Stimulated activated effector memory CD8-positive, alpha-beta T cell treated with anti-CD3 and anti-CD28 coated beads, Interleukin-12 subunit alpha, Interleukin-12 subunit beta, amount 100 ng/mL, for 72 hours (primary cell): ENCODE results near the gene NAB2.

Source experiments
- ATAC-seq: fragments of 150-1000 bp; cut with Tn5 transposase; 2 replicates; pipeline ENCODE4 v1.10.0; 2021
- DNase-seq, 2 donors: peaks; one replicate each; pipeline ENCODE4 v3.0.0; 2021 to 2022; ENCODE audit warnings: low spot score in 2 of 2
- H3K27ac Mint-ChIP-seq: one replicate; pipeline ENCODE4 v1.8.0; 2022; ENCODE audit warnings: mild to moderate bottlenecking, mixed read lengths
- H3K36me3 Mint-ChIP-seq: one replicate; pipeline ENCODE4 v1.8.0; 2022; ENCODE audit warnings: mild to moderate bottlenecking, mixed read lengths
- H3K4me1 Mint-ChIP-seq: one replicate; pipeline ENCODE4 v1.8.0; 2022; ENCODE audit warnings: mixed read lengths
- H3K4me3 Mint-ChIP-seq: one replicate; pipeline ENCODE4 v1.8.0; 2022; ENCODE audit warnings: mild to moderate bottlenecking, mixed read lengths
- H3K9me3 Mint-ChIP-seq: one replicate; pipeline ENCODE4 v1.8.0; 2022; ENCODE audit warnings: mixed read lengths

The NAB2 gene

GRCh38 chr12:57087010-57087690, 1.8 kb upstream of the NAB2 start:
- H3K36me3 Mint-ChIP-seq, result peaks cover 57% of the 10 kb centered on the region
- H3K9me3 Mint-ChIP-seq, result no peaks in the 10 kb centered on the region
- H3K27ac Mint-ChIP-seq, result peak overlapping the region; percentile 93
- peak; percentile 81 to 91 for DNase-seq
- ATAC-seq, result peak; percentile 66
- peak overlapping the region; percentile 98 for H3K4me3 Mint-ChIP-seq
- H3K4me1 Mint-ChIP-seq, result peaks cover 64% of the 10 kb centered on the region

- H3K27ac Mint-ChIP-seq, result peak overlapping the region; percentile 93
- peaks cover 64% of the 10 kb centered on the region for H3K36me3 Mint-ChIP-seq
- peak; percentile 70 to 90 for DNase-seq
- H3K9me3 Mint-ChIP-seq, result no peaks in the 10 kb centered on the region
- ATAC-seq, result peak; percentile 72
- H3K4me1 Mint-ChIP-seq, result peaks cover 70% of the 10 kb centered on the region
- peak overlapping the region; percentile 98 for H3K4me3 Mint-ChIP-seq
Measured at GRCh38 chr12:57087691-57088353, 1.1 kb upstream of the NAB2 start.

GRCh38 chr12:57089271-57090245, 644 bp downstream of the NAB2 start:
- ATAC-seq, result no peak
- Mint-ChIP-seq H3K4me3 (peak overlapping the region; percentile 98), H3K27ac (peak overlapping the region; percentile 93), H3K4me1 (peaks cover 83% of the 10 kb centered on the region), H3K9me3 (no peaks in the 10 kb centered on the region), H3K36me3 (peaks cover 81% of the 10 kb centered on the region)
- DNase-seq, result peak in 1 of 2 donors; percentile 80

- peaks cover 90% of the 10 kb centered on the region for H3K36me3 Mint-ChIP-seq
- DNase-seq, result no peak
- H3K9me3 Mint-ChIP-seq, result no peaks in the 10 kb centered on the region
- H3K4me3 Mint-ChIP-seq, result peak overlapping the region; percentile 98
- peaks cover 83% of the 10 kb centered on the region for H3K4me1 Mint-ChIP-seq
- no peak for ATAC-seq
- peak overlapping the region; percentile 93 for H3K27ac Mint-ChIP-seq
Measured at GRCh38 chr12:57090490-57090889, 1.6 kb downstream of the NAB2 start.

- no peaks in the 10 kb centered on the region for H3K9me3 Mint-ChIP-seq
- ATAC-seq (no peak), DNase-seq (no peak)
- peaks cover 81% of the 10 kb centered on the region for H3K4me1 Mint-ChIP-seq
- peak overlapping the region; percentile 98 for H3K4me3 Mint-ChIP-seq
- peaks cover 95% of the 10 kb centered on the region for H3K36me3 Mint-ChIP-seq
- H3K27ac Mint-ChIP-seq, result peak overlapping the region; percentile 93
Measured at GRCh38 chr12:57090924-57091637, 2.2 kb downstream of the NAB2 start.

GRCh38 chr12:57091638-57092528, 3.0 kb downstream of the NAB2 start:
- peak overlapping the region; percentile 94 for H3K27ac Mint-ChIP-seq
- peaks cover 95% of the 10 kb centered on the region for H3K36me3 Mint-ChIP-seq
- no peaks in the 10 kb centered on the region for H3K9me3 Mint-ChIP-seq
- DNase-seq (no peak), ATAC-seq (no peak)
- peaks cover 81% of the 10 kb centered on the region for H3K4me1 Mint-ChIP-seq
- H3K4me3 Mint-ChIP-seq, result peak overlapping the region; percentile 71

- Mint-ChIP-seq H3K36me3 (peaks cover 95% of the 10 kb centered on the region), H3K27ac (peak overlapping the region; percentile 94), H3K4me1 (peaks cover 82% of the 10 kb centered on the region)
Measured at GRCh38 chr12:57092529-57092862, 3.6 kb downstream of the NAB2 start.

GRCh38 chr12:57092876-57093414, 4.0 kb downstream of the NAB2 start:
- H3K4me3 Mint-ChIP-seq, result peak overlapping the region; percentile 71
- H3K4me1 Mint-ChIP-seq, result peaks cover 80% of the 10 kb centered on the region
- H3K27ac Mint-ChIP-seq, result peak overlapping the region; percentile 94
- H3K9me3 Mint-ChIP-seq, result no peaks in the 10 kb centered on the region
- DNase-seq (no peak), ATAC-seq (no peak)
- H3K36me3 Mint-ChIP-seq, result peaks cover 95% of the 10 kb centered on the region

More at GRCh38 chr12:57092529-57092862, 3.6 kb downstream of the NAB2 start:
- Mint-ChIP-seq H3K9me3 (no peaks in the 10 kb centered on the region), H3K4me3 (peak overlapping the region; percentile 71)
- no peak for DNase-seq
- ATAC-seq, result no peak

GRCh38 chr12:57093415-57094207, 4.7 kb downstream of the NAB2 start:
- H3K9me3 Mint-ChIP-seq, result no peaks in the 10 kb centered on the region
- peaks cover 95% of the 10 kb centered on the region for H3K36me3 Mint-ChIP-seq
- peak overlapping the region; percentile 71 for H3K4me3 Mint-ChIP-seq
- H3K4me1 Mint-ChIP-seq, result peaks cover 74% of the 10 kb centered on the region
- peak in 1 of 2 donors; percentile 78 for DNase-seq
- peak; percentile 61 for ATAC-seq
- H3K27ac Mint-ChIP-seq, result peak overlapping the region; percentile 94

GRCh38 chr12:57094208-57095160, 5.6 kb downstream of the NAB2 start:
- Mint-ChIP-seq H3K4me3 (peak overlapping the region; percentile 71), H3K27ac (peak overlapping the region; percentile 94), H3K36me3 (peaks cover 100% of the 10 kb centered on the region), H3K4me1 (peaks cover 77% of the 10 kb centered on the region), H3K9me3 (no peaks in the 10 kb centered on the region)
- no peak for DNase-seq
- ATAC-seq, result no peak

- Mint-ChIP-seq H3K36me3 (peaks cover 100% of the 10 kb centered on the region), H3K4me1 (peaks cover 76% of the 10 kb centered on the region), H3K9me3 (no peaks in the 10 kb centered on the region), H3K4me3 (peak overlapping the region; percentile 71), H3K27ac (peak overlapping the region; percentile 94)
- ATAC-seq (no peak), DNase-seq (no peak)
Measured at GRCh38 chr12:57095440-57095839, 6.5 kb downstream of the NAB2 start.

- H3K9me3 Mint-ChIP-seq, result no peaks in the 10 kb centered on the region
- DNase-seq, result no peak
- ATAC-seq, result no peak
- H3K4me1 Mint-ChIP-seq, result peaks cover 71% of the 10 kb centered on the region
- peaks cover 100% of the 10 kb centered on the region for H3K36me3 Mint-ChIP-seq
- no peak overlapping the region for H3K4me3 Mint-ChIP-seq
- peak overlapping the region; percentile 94 for H3K27ac Mint-ChIP-seq
Measured at GRCh38 chr12:57096099-57096572, 7.2 kb downstream of the NAB2 start.
